ENCODE data around the gene CD28.

GRCh38 chr2:203718087-203718486, 11.6 kb downstream of the CD28 start:
- TF ChIP-seq EZH2 (IDR thresholded peaks at IDR 0.05; ENCODE audit: insufficient read depth, poor library complexity, severe bottlenecking) (no peak), EZH2phosphoT487 (IDR thresholded peaks at IDR 0.05; ENCODE audit: insufficient read depth, low read depth) (no peak)

All from GM23248 (cell line).